Panc1 (cell line): Measurements from ENCODE around the gene CIC.

Experiments used
- POLR2AphosphoS5 ChIP-seq: IDR thresholded peaks from 2 replicates; pipeline ENCODE4 v1.6.1; 2012; ENCODE audit warnings: mild to moderate bottlenecking, low read depth, low read length, moderate library complexity
- TF ChIP-seq, protein P1 (sequence below): fragments of 450-650 bp; IDR thresholded peaks from 2 replicates; pipeline ENCODE4 v1.5.1; 2017; ENCODE audit warnings: mild to moderate bottlenecking
- TF ChIP-seq, protein P2 (sequence below), 2 experiments: IDR thresholded peaks; 2 replicates each; pipeline ENCODE4 v1.6.1; 2011 to 2012; ENCODE audit warnings: low read depth in 2 of 2, control low read depth in 1 of 2, low read length in 1 of 2, mild to moderate bottlenecking in 1 of 2, moderate library complexity in 1 of 2; ENCODE audit not compliant: insufficient read depth in 1 of 2

DNA sequence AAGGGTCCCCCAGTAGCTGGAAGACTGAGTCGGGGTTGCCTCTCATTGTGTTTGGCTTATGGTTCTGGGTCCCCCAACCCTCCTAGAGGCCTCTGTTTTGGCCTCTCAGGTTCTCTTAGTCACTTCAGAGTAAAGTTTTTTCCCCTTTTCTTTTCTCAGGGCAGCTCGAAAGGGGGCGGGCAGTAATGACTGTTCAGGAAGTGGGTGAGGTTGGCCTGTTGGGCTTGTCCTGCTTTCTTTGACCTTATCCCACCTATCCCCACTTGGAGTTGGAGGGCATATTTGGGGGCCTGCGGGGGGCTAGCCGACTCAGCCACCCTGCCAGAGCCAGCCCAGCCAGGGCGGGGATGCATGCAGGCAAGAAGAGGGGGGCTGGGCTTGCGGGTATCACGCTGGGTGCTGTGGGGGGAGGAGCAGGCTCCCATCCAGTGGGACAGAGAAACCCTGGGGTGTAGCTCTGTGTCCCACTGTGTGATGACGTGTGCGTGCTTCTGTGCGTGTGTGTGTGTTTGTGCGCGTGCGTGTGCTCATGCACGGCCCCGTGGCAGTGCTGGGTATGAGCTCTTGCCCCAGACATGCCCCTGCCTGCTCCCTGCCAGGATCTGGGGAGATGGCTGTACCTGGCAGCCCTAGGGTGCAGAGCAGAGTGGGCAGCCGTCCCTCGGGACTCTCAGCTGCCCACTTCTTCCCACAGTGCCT is 1.4 kb downstream of the CIC start:
- TF ChIP-seq, protein P1, sequence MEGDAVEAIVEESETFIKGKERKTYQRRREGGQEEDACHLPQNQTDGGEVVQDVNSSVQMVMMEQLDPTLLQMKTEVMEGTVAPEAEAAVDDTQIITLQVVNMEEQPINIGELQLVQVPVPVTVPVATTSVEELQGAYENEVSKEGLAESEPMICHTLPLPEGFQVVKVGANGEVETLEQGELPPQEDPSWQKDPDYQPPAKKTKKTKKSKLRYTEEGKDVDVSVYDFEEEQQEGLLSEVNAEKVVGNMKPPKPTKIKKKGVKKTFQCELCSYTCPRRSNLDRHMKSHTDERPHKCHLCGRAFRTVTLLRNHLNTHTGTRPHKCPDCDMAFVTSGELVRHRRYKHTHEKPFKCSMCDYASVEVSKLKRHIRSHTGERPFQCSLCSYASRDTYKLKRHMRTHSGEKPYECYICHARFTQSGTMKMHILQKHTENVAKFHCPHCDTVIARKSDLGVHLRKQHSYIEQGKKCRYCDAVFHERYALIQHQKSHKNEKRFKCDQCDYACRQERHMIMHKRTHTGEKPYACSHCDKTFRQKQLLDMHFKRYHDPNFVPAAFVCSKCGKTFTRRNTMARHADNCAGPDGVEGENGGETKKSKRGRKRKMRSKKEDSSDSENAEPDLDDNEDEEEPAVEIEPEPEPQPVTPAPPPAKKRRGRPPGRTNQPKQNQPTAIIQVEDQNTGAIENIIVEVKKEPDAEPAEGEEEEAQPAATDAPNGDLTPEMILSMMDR: no peak
- TF ChIP-seq POLR2AphosphoS5: no peak
- TF ChIP-seq, protein P2, sequence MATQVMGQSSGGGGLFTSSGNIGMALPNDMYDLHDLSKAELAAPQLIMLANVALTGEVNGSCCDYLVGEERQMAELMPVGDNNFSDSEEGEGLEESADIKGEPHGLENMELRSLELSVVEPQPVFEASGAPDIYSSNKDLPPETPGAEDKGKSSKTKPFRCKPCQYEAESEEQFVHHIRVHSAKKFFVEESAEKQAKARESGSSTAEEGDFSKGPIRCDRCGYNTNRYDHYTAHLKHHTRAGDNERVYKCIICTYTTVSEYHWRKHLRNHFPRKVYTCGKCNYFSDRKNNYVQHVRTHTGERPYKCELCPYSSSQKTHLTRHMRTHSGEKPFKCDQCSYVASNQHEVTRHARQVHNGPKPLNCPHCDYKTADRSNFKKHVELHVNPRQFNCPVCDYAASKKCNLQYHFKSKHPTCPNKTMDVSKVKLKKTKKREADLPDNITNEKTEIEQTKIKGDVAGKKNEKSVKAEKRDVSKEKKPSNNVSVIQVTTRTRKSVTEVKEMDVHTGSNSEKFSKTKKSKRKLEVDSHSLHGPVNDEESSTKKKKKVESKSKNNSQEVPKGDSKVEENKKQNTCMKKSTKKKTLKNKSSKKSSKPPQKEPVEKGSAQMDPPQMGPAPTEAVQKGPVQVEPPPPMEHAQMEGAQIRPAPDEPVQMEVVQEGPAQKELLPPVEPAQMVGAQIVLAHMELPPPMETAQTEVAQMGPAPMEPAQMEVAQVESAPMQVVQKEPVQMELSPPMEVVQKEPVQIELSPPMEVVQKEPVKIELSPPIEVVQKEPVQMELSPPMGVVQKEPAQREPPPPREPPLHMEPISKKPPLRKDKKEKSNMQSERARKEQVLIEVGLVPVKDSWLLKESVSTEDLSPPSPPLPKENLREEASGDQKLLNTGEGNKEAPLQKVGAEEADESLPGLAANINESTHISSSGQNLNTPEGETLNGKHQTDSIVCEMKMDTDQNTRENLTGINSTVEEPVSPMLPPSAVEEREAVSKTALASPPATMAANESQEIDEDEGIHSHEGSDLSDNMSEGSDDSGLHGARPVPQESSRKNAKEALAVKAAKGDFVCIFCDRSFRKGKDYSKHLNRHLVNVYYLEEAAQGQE (IDR thresholded peaks at IDR 0.05; ENCODE audit: insufficient read depth in 1 of 2, low read depth in 2 of 2, low read length in 1 of 2): no peak
